Measurements from ENCODE around the gene NUP210.

DNA sequence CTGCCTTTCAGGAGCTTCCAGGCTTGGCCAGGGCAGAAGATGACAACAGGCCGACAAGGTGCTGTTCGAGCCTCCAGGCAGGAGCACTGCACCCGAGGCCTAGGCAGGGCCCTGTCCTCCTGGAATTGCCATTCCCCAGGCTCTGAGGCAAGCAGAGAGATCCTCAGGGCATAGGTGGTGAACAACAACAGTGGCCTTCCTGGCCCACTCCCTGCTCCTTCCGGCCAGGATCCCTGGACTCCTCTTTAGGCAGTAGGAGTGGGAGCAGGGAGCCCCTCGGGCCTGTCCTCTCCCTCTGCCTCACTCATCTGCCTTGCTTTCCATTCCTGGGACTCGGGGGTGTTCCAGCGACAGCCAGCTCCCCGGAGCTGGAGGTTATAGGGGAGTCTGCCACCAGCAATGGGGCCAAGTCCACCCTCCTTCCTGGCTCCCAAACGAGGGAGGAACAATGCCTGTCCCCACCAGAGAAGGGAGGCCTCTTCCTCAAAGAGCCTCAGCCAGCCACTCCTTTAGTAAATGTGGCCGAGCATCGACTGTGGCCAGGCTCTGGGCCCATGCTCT lies 135.0 kb downstream of the NUP210 start:
- no peak for TF ChIP-seq POLR2A (IDR thresholded peaks at IDR 0.05)
- TF ChIP-seq, protein P1, sequence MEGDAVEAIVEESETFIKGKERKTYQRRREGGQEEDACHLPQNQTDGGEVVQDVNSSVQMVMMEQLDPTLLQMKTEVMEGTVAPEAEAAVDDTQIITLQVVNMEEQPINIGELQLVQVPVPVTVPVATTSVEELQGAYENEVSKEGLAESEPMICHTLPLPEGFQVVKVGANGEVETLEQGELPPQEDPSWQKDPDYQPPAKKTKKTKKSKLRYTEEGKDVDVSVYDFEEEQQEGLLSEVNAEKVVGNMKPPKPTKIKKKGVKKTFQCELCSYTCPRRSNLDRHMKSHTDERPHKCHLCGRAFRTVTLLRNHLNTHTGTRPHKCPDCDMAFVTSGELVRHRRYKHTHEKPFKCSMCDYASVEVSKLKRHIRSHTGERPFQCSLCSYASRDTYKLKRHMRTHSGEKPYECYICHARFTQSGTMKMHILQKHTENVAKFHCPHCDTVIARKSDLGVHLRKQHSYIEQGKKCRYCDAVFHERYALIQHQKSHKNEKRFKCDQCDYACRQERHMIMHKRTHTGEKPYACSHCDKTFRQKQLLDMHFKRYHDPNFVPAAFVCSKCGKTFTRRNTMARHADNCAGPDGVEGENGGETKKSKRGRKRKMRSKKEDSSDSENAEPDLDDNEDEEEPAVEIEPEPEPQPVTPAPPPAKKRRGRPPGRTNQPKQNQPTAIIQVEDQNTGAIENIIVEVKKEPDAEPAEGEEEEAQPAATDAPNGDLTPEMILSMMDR (IDR thresholded peaks at IDR 0.05), result no peak

Data from testis (tissue), 2 donors.